Measurements from ENCODE around the gene MISP.

Gene MISP

GRCh38 chr19:784541-784940 is 33.6 kb downstream of the MISP start:
- H3K27ac Mint-ChIP-seq: no peak overlapping the region
- H3K9me3 Mint-ChIP-seq: no peaks in the 10 kb centered on the region
- H3K4me3 Mint-ChIP-seq: no peak overlapping the region
- peaks cover 3% of the 10 kb centered on the region for H3K27me3 Mint-ChIP-seq (ENCODE audit: low read depth)
- no peaks in the 10 kb centered on the region for H3K4me1 Mint-ChIP-seq (ENCODE audit: low read depth)
- H3K36me3 Mint-ChIP-seq (ENCODE audit: low read depth): no peaks in the 10 kb centered on the region
- no peak for DNase-seq (ENCODE audit: low spot score)

GRCh38 chr19:787536-787935 is 36.6 kb downstream of the MISP start:
- Mint-ChIP-seq H3K27ac (no peak overlapping the region), H3K4me1 (ENCODE audit: low read depth) (no peaks in the 10 kb centered on the region), H3K27me3 (ENCODE audit: low read depth) (peaks cover 3% of the 10 kb centered on the region), H3K4me3 (no peak overlapping the region), H3K9me3 (no peaks in the 10 kb centered on the region), H3K36me3 (ENCODE audit: low read depth) (no peaks in the 10 kb centered on the region)
- DNase-seq (ENCODE audit: low spot score): no peak

GRCh38 chr19:788686-788982 is 37.7 kb downstream of the MISP start:
- no peak overlapping the region for H3K4me3 Mint-ChIP-seq

GRCh38 chr19:788983-789700 is 38.2 kb downstream of the MISP start:
- Mint-ChIP-seq H3K27me3 (ENCODE audit: low read depth) (peaks cover 3% of the 10 kb centered on the region), H3K9me3 (no peaks in the 10 kb centered on the region), H3K27ac (peak overlapping the region; percentile 50), H3K4me1 (ENCODE audit: low read depth) (no peaks in the 10 kb centered on the region), H3K4me3 (no peak overlapping the region), H3K36me3 (ENCODE audit: low read depth) (no peaks in the 10 kb centered on the region)
- no peak for DNase-seq (ENCODE audit: low spot score)

More at GRCh38 chr19:788686-788982, 37.7 kb downstream of the MISP start:
- Mint-ChIP-seq H3K9me3 (no peaks in the 10 kb centered on the region), H3K27me3 (ENCODE audit: low read depth) (peaks cover 3% of the 10 kb centered on the region), H3K36me3 (ENCODE audit: low read depth) (no peaks in the 10 kb centered on the region), H3K4me1 (ENCODE audit: low read depth) (no peaks in the 10 kb centered on the region), H3K27ac (no peak overlapping the region)
- DNase-seq (ENCODE audit: low spot score): no peak

- H3K4me3 Mint-ChIP-seq: no peak overlapping the region
- no peaks in the 10 kb centered on the region for H3K4me1 Mint-ChIP-seq (ENCODE audit: low read depth)
- peaks cover 3% of the 10 kb centered on the region for H3K27me3 Mint-ChIP-seq (ENCODE audit: low read depth)
- H3K27ac Mint-ChIP-seq: no peak overlapping the region
- no peaks in the 10 kb centered on the region for H3K9me3 Mint-ChIP-seq
- DNase-seq (ENCODE audit: low spot score): no peak
- H3K36me3 Mint-ChIP-seq (ENCODE audit: low read depth): no peaks in the 10 kb centered on the region
These were observed 38.8 kb downstream of the MISP start for GRCh38 chr19:789701-790060.

- no peaks in the 10 kb centered on the region for H3K4me1 Mint-ChIP-seq (ENCODE audit: low read depth)
- no peaks in the 10 kb centered on the region for H3K36me3 Mint-ChIP-seq (ENCODE audit: low read depth)
- DNase-seq (ENCODE audit: low spot score): no peak
- H3K4me3 Mint-ChIP-seq: no peak overlapping the region
- no peaks in the 10 kb centered on the region for H3K9me3 Mint-ChIP-seq
- no peak overlapping the region for H3K27ac Mint-ChIP-seq
- peaks cover 3% of the 10 kb centered on the region for H3K27me3 Mint-ChIP-seq (ENCODE audit: low read depth)
These were observed 40.2 kb downstream of the MISP start for GRCh38 chr19:791007-791566.

GRCh38 chr19:791567-792305 is 40.8 kb downstream of the MISP start:
- Mint-ChIP-seq H3K4me1 (ENCODE audit: low read depth) (peaks cover 2% of the 10 kb centered on the region), H3K9me3 (no peaks in the 10 kb centered on the region), H3K4me3 (no peak overlapping the region), H3K27ac (no peak overlapping the region), H3K36me3 (ENCODE audit: low read depth) (no peaks in the 10 kb centered on the region), H3K27me3 (ENCODE audit: low read depth) (peaks cover 3% of the 10 kb centered on the region)
- DNase-seq (ENCODE audit: low spot score): no peak

- Mint-ChIP-seq H3K36me3 (ENCODE audit: low read depth) (no peaks in the 10 kb centered on the region), H3K9me3 (no peaks in the 10 kb centered on the region), H3K27me3 (ENCODE audit: low read depth) (peaks cover 3% of the 10 kb centered on the region), H3K4me3 (no peak overlapping the region), H3K27ac (no peak overlapping the region), H3K4me1 (ENCODE audit: low read depth) (peaks cover 4% of the 10 kb centered on the region)
- DNase-seq (ENCODE audit: low spot score): no peak
These were observed 41.5 kb downstream of the MISP start for GRCh38 chr19:792306-792885.

- DNase-seq (ENCODE audit: low spot score): no peak
- peaks cover 3% of the 10 kb centered on the region for H3K27me3 Mint-ChIP-seq (ENCODE audit: low read depth)
- no peaks in the 10 kb centered on the region for H3K9me3 Mint-ChIP-seq
- peaks cover 4% of the 10 kb centered on the region for H3K36me3 Mint-ChIP-seq (ENCODE audit: low read depth)
- no peak overlapping the region for H3K4me3 Mint-ChIP-seq
- peak overlapping the region; percentile 36 for H3K27ac Mint-ChIP-seq
- peaks cover 4% of the 10 kb centered on the region for H3K4me1 Mint-ChIP-seq (ENCODE audit: low read depth)
These were observed 42.9 kb downstream of the MISP start for GRCh38 chr19:793806-794205.

- H3K9me3 Mint-ChIP-seq: no peaks in the 10 kb centered on the region
- no peak overlapping the region for H3K27ac Mint-ChIP-seq
- no peak for DNase-seq (ENCODE audit: low spot score)
- peaks cover 11% of the 10 kb centered on the region for H3K4me1 Mint-ChIP-seq (ENCODE audit: low read depth)
- no peaks in the 10 kb centered on the region for H3K27me3 Mint-ChIP-seq (ENCODE audit: low read depth)
- peaks cover 16% of the 10 kb centered on the region for H3K36me3 Mint-ChIP-seq (ENCODE audit: low read depth)
- H3K4me3 Mint-ChIP-seq: no peak overlapping the region
These were observed 44.2 kb downstream of the MISP start for GRCh38 chr19:795073-795611.

GRCh38 chr19:795691-796581 is 45.0 kb downstream of the MISP start:
- Mint-ChIP-seq H3K4me3 (no peak overlapping the region), H3K4me1 (ENCODE audit: low read depth) (peaks cover 17% of the 10 kb centered on the region), H3K27ac (no peak overlapping the region), H3K27me3 (ENCODE audit: low read depth) (no peaks in the 10 kb centered on the region), H3K36me3 (ENCODE audit: low read depth) (peaks cover 22% of the 10 kb centered on the region), H3K9me3 (no peaks in the 10 kb centered on the region)
- DNase-seq (ENCODE audit: low spot score): no peak

GRCh38 chr19:796692-797527 is 46.0 kb downstream of the MISP start, which contains the start of gene PTBP1:
Gene PTBP1 (plus strand): TSS chr19:797452. CDS start chr19:797498, 46 bp downstream.
- Mint-ChIP-seq H3K36me3 (ENCODE audit: low read depth) (peaks cover 30% of the 10 kb centered on the region), H3K27me3 (ENCODE audit: low read depth) (no peaks in the 10 kb centered on the region), H3K4me1 (ENCODE audit: low read depth) (peaks cover 21% of the 10 kb centered on the region), H3K27ac (peak within 1 kb of the TSS; percentile 89), H3K4me3 (peak within 1 kb of the TSS; percentile 94), H3K9me3 (no peaks in the 10 kb centered on the region)
- DNase-seq (ENCODE audit: low spot score): peak; percentile 100
